Epidermal melanocyte (primary cell): ENCODE data around the gene AJAP1.
"Not testable (repeated sequence)": the region's sequence is repeated elsewhere in the genome, so short reads cannot be mapped to it uniquely, and the experiment has no call there.

Experiments
- DNase-seq: peaks from one replicate; pipeline ENCODE4 v3.0.0; 2011; ENCODE audit warnings: low spot score; ENCODE audit not compliant: insufficient read length

Gene AJAP1, protein sequence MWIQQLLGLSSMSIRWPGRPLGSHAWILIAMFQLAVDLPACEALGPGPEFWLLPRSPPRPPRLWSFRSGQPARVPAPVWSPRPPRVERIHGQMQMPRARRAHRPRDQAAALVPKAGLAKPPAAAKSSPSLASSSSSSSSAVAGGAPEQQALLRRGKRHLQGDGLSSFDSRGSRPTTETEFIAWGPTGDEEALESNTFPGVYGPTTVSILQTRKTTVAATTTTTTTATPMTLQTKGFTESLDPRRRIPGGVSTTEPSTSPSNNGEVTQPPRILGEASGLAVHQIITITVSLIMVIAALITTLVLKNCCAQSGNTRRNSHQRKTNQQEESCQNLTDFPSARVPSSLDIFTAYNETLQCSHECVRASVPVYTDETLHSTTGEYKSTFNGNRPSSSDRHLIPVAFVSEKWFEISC

DNA sequence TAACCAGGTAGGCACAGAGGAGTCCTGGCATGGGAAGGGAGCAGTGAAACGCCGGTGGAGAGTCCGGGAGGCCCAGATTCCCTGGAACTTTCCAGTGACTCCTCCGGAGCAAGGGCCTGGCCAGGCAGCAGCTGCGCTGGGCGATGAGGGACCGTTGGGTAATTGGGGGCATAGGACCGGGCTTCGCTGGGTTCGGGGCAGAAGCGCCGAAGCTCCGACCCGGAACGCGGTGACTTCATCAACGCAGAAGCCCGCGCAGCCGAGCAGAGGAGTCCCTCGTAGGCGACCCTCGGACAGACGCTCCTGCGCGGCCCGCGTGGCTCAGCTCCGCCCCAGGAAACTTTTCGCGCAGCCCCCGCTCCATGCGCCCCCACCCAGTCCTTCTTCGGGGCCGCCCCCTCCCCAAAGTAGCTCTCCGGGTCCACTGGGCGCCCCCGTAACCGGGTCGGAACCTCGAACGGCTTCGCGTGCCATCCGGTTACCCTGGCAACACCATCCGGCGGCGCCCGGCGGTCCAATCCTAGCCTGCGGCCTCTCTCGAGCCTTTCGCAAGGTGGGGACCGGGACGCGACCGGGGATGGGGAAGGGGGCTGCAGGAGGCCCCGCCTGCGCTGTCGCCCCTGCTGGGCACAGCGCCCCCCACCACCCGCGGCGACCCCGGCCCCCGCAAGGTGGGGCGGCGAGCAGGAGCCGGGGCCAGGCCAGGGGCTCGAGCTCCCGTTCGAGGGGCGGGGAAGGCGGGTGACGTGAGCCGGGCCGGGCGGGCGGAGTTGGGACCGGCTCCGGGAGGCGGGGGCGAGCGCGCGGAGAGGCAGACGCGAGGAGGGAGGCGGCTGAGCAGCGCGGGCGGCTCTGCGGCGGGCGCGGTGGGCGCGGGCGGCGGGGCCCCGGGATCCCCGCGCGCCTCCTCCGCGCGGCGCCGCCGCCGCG lies at the start of gene AJAP1:
AJAP1 (plus strand) TSS at position 814 of the 930 bp plus-strand sequence. CDS start 817 bp downstream, outside the sequence.
- DNase-seq, result no peak

GRCh38 chr1:4605158-4605557 lies 49.3 kb upstream of the AJAP1 start:
- DNase-seq, result no peak

DNA sequence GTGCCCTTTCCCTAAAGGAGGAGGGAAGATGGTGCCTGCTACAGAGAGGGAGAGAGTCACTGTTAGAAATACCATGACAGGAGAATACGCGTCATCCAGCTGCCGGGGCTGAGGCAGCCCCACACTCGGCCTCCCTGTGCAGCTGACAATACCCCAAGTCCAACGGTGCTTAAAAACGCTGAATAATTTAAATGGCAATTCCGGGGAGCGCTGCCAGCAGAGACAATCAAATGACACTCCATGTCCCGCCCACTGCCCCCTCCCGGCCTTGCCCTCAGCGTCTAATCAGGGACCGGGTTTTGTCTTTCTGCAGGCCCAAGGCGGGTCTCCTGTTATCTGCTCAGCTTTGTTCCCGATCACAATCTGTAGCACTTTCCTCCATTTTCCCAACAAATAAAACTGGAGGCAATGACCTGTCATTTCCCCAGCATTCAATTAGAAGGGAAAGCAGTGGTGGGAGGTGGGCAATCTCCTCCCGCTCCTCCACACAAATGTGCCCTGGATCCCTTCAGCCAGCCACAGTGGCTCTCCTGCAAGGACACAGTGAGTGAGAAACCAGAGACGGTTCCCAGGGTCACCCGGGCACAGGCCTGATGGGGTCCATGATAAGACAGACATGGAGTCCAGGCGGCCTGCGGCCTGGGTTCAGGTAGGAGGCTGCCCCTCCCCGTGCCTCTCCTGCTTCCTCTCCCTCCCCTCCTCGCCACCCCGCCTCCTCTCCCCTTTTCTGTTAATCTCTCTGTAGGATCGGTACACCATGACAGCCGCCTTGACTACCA lies 42.7 kb upstream of the AJAP1 start:
- no peak for DNase-seq

GRCh38 chr1:4612991-4613390 lies 41.4 kb upstream of the AJAP1 start:
- no peak for DNase-seq

- no peak for DNase-seq
These were observed 40.6 kb upstream of the AJAP1 start for GRCh38 chr1:4613606-4614370.

- DNase-seq, result no peak
These were observed 39.9 kb upstream of the AJAP1 start for GRCh38 chr1:4614371-4615137.

DNA sequence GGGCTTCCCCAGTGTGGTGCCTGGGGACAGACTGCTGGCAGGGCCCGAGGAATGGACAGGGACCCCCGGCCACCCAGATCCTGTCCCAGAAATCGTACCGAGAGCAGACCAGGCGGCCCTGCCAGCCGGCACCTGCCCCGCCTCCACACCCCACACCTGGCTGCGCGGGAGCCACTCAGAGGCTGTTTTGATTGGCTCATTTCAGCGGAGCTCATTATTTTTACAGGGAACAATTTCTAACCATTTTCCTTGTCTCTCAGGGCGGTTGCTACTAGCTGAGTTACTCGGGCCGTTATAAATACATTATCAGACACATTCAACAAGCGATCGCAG lies 39.3 kb upstream of the AJAP1 start:
- no peak for DNase-seq

- no peak for DNase-seq
These were observed 38.9 kb upstream of the AJAP1 start for GRCh38 chr1:4615501-4615900.

GRCh38 chr1:4616831-4617465 lies 37.5 kb upstream of the AJAP1 start:
- DNase-seq, result no peak

- no peak for DNase-seq
These were observed 36.9 kb upstream of the AJAP1 start for GRCh38 chr1:4617506-4617905.

GRCh38 chr1:4618827-4619226 lies 35.6 kb upstream of the AJAP1 start:
- not testable (repeated sequence) for DNase-seq

GRCh38 chr1:4621646-4622045 lies 32.8 kb upstream of the AJAP1 start:
- DNase-seq, result no peak

DNA sequence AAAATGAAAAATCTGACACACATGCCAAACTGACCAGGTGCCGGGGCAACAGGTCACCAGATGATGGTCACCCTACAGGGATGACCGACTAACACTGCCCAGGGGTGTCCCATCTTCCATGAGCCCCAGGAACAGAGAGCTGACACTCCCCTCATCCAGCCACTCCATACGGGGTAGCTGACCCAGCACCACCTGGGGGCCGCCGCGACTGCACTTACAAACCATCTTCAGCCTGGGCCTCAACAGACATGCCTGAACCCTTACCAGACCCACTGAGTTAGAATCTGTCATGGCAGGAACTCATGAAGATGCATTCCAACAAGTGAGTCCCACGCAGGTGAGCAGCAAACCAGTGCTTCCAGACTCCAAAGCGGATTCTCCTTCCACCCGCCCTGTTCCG lies 31.6 kb upstream of the AJAP1 start:
- no peak for DNase-seq

- no peak for DNase-seq
These were observed 30.2 kb upstream of the AJAP1 start for GRCh38 chr1:4624141-4624715.

GRCh38 chr1:4624801-4625200 lies 29.6 kb upstream of the AJAP1 start:
- DNase-seq, result no peak

- DNase-seq, result no peak
These were observed 28.3 kb upstream of the AJAP1 start for GRCh38 chr1:4626061-4626460.

GRCh38 chr1:4626560-4627319 lies 27.7 kb upstream of the AJAP1 start:
- DNase-seq, result no peak

DNA sequence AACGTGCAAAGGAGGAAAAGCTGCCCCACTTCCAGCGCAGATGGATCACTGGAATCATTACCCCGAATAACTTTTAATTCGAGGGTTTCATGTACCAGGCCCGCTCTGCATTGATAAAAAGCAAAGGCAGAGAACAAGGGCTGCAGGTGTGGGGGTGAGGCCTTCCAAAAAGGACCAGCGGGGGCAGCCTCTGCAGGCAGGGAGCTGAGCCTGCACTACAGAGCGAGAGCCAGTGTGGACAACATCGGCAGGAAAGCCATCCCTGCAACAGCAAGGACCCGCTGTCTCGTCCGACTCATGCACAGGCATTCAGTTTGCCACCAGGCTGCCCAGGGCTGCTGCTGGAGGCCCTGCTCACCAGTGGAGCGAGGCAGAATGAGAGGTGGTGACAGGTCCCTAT lies 27.1 kb upstream of the AJAP1 start:
- DNase-seq, result no peak

DNA sequence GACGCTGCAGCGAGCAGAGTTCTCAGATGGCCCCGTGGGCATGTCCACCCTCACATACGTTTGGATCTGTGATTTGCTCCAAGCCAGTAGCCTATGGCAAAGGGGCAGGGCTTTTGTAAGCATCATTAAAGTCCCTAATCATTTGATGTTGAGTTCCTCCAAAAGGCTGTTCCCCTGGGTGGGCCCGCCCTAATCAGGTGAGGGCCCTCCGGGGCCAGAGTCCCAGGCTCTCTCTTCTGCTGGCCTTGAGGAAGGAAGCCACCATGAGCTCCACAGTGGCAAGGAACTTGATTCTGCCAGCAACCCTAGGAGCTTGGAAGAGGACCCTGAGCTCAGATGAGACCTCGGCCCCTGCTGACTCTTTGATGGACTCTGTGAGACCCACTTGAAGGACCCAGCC lies 25.4 kb upstream of the AJAP1 start:
- DNase-seq, result no peak
